HG03135 (cell line): ENCODE measurements around the gene SKA2.
"Not testable (repeated sequence)": the region's sequence is repeated elsewhere in the genome, so short reads cannot be mapped to it uniquely, and the experiment has no call there.

Experiments used
- ATAC-seq: cut with Tn5 transposase; IDR thresholded peaks from one replicate; pipeline ENCODE4 v1.9.1; 2021; ENCODE audit warnings: mild to moderate bottlenecking, moderate library complexity; ENCODE audit not compliant: unreplicated experiment

SKA2 gene

DNA sequence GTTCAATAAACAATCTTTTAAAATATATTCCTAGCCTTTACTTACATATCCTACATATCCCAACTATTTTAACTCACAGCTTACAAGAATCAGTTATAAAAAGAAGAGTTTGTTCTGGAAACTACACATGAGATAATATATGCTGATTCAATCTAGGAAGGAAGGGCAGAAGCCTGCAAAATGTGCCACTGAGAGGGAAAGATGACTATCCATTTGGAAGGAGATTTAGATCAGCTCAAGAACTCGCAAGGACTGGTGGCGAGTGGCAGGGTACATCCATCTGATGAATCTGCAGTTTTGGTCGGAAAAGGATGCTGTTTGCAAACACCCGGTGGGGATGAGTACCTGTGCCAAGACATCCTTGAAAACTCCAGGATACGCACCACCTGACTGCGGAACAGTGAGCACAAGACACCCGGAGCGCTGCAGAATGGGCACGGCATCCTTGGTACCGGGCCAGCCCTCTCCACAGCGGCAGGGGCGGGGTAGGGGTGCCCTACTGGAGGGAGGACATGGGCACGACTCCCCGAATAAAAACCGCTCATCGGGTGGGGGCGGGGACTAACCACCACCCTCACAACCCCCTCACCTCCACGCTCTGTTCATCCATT, 49.0 kb downstream of the SKA2 start:
- ATAC-seq: peak; percentile 17

DNA sequence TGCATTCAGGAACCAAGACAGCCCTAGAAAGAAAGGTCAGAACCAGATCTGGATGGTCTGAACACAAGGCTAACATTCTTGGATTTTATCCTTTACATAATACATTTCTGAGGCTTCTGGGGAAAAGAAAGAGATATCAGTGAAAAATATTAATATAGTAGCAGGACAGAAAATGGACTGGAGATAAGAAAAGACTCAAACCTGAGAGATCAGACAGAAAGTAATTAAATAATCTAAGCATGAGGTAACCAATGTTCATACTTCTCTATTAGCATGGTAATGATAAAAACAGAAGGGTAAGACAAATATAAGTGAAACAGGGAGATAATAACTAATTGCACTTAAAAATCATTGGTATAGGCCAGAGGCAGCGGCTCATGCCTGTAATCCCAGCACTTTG, 53.8 kb downstream of the SKA2 start:
- ATAC-seq: no peak

DNA sequence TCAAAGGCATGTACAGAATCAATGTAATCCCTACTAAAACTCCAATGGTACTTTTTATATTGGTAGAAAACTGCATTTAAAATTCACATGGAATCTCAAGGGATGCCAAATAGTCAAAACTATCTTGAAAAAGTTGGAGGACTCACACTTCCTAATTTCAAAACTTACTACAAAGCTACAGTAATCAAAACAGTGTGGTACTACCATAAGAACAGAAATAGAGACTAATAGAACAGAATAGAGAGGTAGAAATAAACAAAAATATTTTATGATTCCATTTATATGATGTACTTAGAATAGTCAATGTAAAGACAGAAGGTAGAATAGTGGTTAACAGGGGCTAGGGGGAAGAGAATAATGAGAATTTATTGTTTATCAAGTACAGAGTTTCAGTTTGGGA, 57.1 kb downstream of the SKA2 start:
- no peak for ATAC-seq

DNA sequence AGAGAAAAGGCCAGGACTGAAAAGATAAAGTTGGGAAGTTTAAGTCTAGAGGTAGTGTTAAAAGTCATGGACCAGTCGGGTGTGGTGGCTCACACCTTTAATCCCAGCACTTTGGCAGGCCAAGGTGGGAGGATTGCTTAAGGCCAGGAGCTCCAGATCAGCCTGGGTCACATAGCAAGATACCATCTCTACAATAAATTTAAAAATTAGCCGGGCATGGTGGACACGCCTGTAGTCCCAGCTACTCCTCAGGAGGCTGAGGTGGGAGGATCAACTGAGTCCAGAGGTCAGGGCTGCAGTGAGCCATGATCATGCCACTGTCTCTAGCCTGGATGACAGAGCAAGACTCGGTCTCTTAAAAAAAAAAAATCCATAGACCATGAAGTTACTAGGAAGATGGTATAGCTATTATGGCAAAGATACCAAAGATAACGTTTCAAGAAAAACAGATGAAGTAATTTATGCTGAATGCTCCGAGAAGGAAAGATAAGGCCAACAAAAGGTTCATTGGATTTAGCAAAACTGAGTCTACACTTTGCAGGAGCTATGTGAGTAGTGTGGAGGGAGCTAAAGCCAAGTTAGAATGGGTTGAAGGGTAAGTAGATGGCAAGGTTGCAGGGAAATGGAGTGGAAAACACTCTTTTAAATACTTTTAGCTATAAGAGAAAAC, 60.0 kb downstream of the SKA2 start:
- ATAC-seq: no peak

DNA sequence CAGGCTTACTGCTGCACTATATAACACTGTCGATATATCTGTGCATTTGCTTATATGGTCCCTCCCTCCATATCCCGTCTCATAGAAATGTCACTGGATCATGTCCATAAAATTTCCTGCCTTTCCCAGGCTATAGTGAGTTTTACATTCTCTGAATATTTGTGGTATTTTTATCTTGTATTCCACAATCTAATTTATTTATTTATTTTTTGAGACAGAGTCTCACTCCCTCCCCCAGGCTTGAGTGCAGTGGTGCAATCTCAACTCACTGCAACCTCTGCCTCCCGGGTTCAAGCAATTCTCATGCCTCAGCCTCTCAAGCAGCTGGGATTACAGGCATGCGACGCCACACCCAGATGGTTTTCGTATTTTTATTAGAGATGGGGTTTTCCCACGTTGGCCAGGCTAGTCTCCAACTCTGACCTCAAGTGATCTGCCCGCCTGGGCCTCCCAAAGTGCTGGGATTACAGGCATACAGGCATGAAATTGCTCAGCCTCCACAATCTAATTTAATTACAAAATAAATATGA, 61.2 kb downstream of the SKA2 start:
- no peak for ATAC-seq

DNA sequence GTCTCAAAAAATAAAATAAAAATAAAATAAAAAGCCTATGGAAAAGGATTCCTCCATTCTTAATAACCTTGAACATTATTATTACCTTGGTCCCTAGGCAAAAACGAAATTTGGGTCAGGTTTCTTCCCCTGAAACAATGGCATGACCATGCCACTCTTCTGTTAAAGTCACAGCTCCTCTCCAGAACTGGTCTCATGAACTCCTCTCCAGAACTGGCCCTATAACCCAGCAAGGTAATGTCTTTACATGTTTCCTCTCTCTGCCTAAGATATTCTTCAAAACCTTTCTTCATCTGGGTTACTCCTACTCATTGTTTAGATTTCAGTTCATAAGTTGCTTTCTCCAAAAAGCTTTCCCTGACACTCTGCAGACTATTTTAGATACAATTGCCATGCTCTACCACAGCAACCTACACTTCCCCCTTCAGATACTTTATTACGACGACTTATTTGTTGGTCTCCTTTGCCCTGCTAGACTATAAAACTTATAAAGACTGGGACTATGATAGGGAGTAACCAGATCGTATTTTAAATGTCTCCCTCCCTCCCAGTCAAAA, 61.8 kb downstream of the SKA2 start:
- no peak for ATAC-seq

DNA sequence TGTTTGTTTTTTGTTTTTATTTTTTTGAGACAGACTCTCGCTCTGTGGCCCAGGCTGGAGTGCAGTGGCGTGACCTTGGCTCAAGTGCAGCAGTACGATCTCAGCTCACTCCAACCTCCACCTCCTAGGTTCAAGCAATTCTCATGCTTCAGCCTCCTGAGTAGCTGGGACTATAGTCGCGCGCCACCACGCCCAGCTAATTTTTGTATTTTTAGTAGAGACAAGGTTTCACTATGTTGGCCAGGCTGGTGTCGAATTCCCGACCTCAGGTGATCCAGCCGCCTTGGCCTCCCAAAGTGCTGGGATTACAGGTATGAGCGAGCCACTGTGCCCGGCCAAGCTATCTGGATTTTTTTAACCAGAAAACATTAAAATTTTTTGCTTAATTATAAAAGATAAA, 64.4 kb downstream of the SKA2 start:
- ATAC-seq: not testable (repeated sequence)

DNA sequence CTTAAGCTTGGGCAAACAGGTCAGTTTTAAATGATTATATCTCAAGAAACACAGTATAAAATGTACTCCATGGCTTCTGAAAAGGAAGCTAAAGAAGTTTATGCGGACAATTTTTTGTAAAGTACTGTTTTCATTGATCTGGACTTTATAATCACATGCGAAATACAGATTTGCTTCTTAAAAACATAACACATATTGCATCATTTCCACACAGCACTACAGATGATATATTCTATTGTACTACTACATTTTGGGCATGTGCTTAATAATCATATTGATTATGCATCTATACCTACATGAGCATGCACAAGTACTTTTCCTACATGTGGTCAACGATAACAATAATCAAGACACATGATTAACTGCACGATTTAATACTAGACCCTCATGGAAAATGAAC, 70.8 kb downstream of the SKA2 start:
- ATAC-seq: no peak

DNA sequence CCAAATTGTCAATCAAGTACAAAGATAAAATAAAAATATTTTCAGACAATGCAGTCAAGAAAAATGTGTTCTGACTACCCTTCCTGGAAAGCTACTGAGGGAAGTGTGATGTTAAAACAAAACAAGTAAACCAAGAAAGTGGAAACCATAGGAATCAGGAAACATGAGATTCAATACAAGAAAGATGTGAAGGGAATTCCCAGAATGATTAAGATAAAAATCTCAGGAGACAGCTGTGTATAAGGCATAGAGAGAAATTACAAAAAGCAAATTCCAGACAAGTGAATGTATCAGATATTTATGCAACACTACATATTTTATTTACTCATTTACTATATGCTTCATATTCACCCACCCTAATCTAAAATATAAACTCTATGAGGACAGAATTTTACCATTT, 80.5 kb downstream of the SKA2 start:
- no peak for ATAC-seq

DNA sequence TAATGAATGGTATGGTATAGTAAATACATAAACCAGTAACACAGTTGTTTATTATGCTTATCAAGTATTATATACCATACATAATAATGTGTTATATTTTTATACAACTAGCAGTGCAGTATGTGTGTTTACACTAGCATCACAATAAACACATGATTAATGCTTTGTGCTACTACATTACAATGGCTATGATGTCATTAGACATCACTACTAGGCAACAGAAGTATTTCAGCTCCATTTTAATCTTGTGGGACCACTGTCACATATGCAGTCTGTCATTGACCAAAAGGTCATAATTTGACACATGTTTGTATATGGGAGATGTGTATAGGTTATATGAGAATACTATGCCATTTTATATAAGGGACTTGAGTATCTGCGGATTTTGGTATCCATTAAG, 81.0 kb downstream of the SKA2 start:
- no peak for ATAC-seq

DNA sequence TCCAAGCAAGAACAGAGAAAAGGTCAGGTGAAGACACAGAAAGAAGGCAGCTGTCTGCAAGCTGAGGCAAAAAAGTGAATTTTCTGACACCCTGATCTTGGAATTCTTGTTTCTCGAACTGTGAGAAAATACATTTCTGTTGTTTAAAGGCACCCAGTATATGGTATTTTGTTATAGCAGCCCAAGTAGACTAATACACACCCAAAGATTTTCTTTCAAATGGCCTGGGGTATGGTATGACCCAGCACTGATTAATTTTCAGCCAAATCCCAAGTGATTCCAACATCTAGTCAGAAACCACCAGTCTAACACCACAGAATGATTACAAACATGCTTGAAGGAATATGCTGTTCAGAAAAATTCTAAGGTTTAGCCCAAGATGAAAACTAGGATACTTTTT, 85.1 kb downstream of the SKA2 start:
- no peak for ATAC-seq

DNA sequence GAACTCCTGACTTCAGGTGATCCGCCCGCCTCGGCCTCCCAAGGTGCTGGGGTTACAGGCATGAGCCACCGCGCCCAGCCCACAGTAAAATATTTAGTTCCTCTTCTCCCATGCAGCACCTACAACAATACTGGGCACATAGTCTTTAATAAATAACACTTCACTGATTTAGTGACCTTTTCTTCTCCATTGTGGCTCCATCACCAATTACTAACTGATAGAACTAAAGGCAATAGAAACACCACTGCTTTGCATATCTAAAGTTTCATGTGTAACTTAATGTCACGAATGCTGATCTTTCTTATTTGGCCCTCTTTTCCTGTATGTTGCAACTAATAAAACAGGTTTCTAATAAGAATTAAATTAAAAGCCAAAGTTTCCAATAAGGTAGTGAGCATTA, 87.2 kb downstream of the SKA2 start:
- ATAC-seq: no peak

DNA sequence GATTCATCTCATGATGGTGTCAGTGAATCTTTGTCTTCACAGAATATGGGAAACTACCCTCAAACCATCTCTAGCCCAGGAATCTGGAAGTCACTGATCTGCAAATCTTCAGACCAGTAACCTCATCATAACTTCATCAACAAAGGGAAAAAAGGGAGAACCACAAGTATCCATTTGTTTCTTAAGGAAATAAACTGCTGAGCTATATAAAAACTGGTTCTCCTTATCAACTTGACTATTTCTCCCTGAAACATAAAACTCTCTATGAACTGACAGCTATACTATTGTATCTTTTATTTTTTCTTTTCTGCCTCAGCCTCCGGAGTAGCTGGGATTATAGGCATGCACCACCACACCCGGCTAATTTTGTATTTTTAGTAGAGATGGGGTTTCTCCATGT, 87.6 kb downstream of the SKA2 start:
- no peak for ATAC-seq

DNA sequence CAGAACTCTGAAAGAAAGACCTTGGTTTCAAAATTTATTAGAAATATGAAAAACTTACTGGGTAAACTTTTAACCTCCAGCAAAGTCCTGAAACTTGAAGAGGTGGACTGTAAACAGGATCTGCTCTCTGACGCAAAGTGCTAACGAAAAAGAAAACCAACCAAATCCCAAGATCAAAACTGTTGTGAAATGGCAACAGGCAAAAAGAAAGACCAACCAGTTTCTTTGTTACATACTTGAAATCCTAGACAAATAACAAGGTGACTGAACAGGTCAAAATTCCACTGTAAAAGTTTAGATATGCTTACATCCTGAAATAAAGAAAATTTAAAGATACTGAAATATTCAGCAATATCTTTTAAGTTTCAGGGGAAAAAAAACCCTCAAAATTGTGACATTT, 92.5 kb downstream of the SKA2 start:
- no peak for ATAC-seq
